ENCODE measurements around the gene ELL3.

- no peak for TF ChIP-seq ATF2 (IDR thresholded peaks at IDR 0.05; ENCODE audit: low read length)
- no peak for TF ChIP-seq GABPA (IDR thresholded peaks at IDR 0.05; ENCODE audit: borderline replicate concordance, insufficient read depth, low read length)
- TF ChIP-seq ZNF274 (IDR thresholded peaks at IDR 0.05; ENCODE audit: borderline replicate concordance, extremely low read depth, low read length) = no peak
Measured at GRCh38 chr15:43774062-43774461, 2.7 kb downstream of the ELL3 start.
